Type B pancreatic cell (in vitro differentiated cells): ENCODE results near the gene CYBRD1. TPM values are rescaled to one million over a fixed set of nuclear protein-coding genes. Genes with fewer than 3 reads are reported as not detected.

Experiments
- DNase-seq: peaks from one replicate; pipeline ENCODE4 v3.0.0; 2021; ENCODE audit warnings: mixed read lengths; ENCODE audit not compliant: unreplicated experiment; ENCODE audit errors: extremely low spot score
- H3K27ac Mint-ChIP-seq: 2 replicates; pipeline ENCODE4 v1.8.0; 2021; ENCODE audit warnings: mild to moderate bottlenecking, mixed read lengths
- H3K27me3 Mint-ChIP-seq: 2 replicates; pipeline ENCODE4 v1.8.0; 2021; ENCODE audit warnings: mixed read lengths
- H3K36me3 Mint-ChIP-seq: 2 replicates; pipeline ENCODE4 v1.8.0; 2021; ENCODE audit warnings: mixed read lengths
- H3K4me1 Mint-ChIP-seq: one replicate; pipeline ENCODE4 v1.8.0; 2021; ENCODE audit warnings: mixed read lengths; ENCODE audit not compliant: unreplicated experiment
- H3K4me3 Mint-ChIP-seq: 2 replicates; pipeline ENCODE4 v1.8.0; 2021; ENCODE audit warnings: mild to moderate bottlenecking, mixed read lengths
- H3K9me3 Mint-ChIP-seq: 2 replicates; pipeline ENCODE4 v1.8.0; 2021; ENCODE audit warnings: mixed read lengths
- total RNA-seq: library from RNA; stranded (reverse); gene quantifications from 2 replicates; pipeline ENCODE4 v1.2.1, GENCODE V29; 2021; ENCODE audit warnings: low replicate concordance
- TF ChIP-seq, protein P1 (sequence below): fragments of 200-600 bp; sonication (generic); conservative IDR thresholded peaks from 2 replicates; pipeline ENCODE4 v1.5.0; 2021; ENCODE audit warnings: antibody characterized with exemption, mild to moderate bottlenecking

Gene CYBRD1
- total RNA-seq, 1 donor from 2014 or later, result 21.1 TPM

DNA sequence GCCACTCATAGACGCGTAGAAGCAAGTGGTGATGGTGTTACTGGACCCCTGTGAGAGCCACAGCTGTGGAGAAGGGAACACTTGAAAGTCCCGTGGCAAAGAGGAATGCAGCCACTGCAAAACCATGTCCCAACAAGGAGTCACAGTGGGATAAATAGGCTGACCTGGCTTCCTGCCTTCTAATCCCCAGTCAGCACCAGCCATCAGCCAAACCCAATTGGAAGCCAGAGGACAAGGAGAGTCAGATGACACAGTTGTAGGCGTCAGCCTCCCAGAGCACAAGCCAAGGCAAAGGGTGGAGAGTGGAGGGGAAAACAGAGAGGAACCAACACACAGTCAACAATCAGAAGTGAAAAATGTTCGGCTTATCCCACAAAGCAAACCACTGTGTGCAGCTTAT is 5.5 kb upstream of the CYBRD1 start:
- Mint-ChIP-seq H3K27ac (no peak overlapping the region), H3K4me3 (no peak overlapping the region), H3K9me3 (no peaks in the 10 kb centered on the region), H3K4me1 (peaks cover 3% of the 10 kb centered on the region), H3K36me3 (no peaks in the 10 kb centered on the region), H3K27me3 (peaks cover 31% of the 10 kb centered on the region)
- TF ChIP-seq, protein P1, sequence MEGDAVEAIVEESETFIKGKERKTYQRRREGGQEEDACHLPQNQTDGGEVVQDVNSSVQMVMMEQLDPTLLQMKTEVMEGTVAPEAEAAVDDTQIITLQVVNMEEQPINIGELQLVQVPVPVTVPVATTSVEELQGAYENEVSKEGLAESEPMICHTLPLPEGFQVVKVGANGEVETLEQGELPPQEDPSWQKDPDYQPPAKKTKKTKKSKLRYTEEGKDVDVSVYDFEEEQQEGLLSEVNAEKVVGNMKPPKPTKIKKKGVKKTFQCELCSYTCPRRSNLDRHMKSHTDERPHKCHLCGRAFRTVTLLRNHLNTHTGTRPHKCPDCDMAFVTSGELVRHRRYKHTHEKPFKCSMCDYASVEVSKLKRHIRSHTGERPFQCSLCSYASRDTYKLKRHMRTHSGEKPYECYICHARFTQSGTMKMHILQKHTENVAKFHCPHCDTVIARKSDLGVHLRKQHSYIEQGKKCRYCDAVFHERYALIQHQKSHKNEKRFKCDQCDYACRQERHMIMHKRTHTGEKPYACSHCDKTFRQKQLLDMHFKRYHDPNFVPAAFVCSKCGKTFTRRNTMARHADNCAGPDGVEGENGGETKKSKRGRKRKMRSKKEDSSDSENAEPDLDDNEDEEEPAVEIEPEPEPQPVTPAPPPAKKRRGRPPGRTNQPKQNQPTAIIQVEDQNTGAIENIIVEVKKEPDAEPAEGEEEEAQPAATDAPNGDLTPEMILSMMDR, result no peak
- no peak for DNase-seq

DNA sequence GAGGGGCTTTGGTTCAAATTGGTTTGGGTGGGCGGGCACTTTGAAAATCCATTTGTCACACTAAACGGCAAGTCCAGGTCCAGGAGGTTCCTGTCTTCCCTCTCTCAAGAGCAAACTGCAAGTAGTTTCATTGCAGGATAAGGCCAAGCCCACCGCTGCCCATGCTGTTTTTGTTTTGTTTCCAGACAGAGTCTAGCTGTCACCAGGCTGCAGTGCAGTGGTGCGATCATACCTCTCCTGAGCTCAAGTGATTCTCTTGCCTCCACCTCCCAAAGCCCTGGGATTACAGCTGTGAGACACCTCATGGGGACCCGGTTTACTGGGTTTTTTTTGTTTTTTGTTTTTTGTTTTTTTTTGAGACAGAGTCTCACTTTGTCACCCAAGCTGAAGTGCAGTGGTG is 1.8 kb upstream of the CYBRD1 start:
- Mint-ChIP-seq H3K4me3 (no peak overlapping the region), H3K27ac (no peak overlapping the region), H3K27me3 (peaks cover 40% of the 10 kb centered on the region), H3K9me3 (no peaks in the 10 kb centered on the region), H3K4me1 (peaks cover 22% of the 10 kb centered on the region), H3K36me3 (no peaks in the 10 kb centered on the region)
- TF ChIP-seq, protein P1, result no peak
- no peak for DNase-seq

DNA sequence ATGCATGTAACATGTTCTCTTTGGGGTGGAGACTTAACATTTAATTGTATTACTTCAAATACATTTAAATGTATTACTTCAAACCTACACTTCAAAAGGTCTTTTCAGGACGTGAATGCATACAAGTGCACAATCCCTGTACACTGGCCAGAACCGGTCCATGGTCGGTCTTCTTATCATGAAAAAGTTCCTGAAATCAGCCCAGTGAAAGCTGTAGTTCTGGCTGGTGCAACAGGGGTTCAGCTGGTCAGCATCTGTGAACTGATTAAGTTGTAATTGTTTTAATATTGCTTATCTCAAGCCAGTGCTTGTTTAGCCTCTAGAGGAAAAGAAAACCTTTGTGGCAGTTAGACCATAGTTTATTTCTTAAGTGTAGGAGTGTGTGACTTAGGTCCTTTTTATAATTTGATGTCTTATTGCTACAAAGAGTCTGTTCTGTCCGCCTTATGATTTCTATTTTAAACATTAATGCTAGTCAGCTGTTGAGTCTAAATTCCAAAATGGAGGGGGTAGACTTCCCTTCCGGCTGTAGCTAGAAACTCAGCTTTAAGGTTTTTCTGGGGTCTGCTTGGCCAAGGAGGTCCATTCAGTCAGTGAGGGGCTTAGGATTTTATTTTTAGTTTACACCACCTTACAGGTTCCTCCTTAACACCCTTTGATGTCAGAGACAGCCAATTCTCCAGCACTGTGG is 768 bp upstream of the CYBRD1 start:
- TF ChIP-seq, protein P1, result no peak
- no peak for DNase-seq
- Mint-ChIP-seq H3K36me3 (no peaks in the 10 kb centered on the region), H3K4me1 (peaks cover 22% of the 10 kb centered on the region), H3K27ac (peak overlapping the region; percentile 73), H3K9me3 (no peaks in the 10 kb centered on the region), H3K4me3 (peak overlapping the region; percentile 96), H3K27me3 (peaks cover 34% of the 10 kb centered on the region)

DNA sequence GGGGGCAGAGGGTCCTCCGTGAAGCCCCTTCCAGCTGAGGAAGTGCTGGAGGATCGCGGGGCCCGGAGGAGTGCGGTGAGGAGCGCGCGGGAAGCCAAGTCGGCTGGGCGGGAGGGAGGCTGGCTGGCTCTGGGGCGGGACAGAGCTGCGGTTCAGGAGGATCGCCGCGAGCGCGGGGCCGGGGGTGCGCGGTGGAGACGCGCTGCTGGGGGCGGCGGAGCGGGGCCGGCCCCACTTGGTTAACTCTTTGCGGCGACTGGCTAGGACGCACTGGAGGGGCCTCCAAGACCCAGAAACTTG is 464 bp downstream of the CYBRD1 start:
- peak overlapping the region; percentile 96 for H3K4me3 Mint-ChIP-seq
- peak overlapping the region; percentile 79 for H3K27ac Mint-ChIP-seq
- H3K27me3 Mint-ChIP-seq, result peaks cover 31% of the 10 kb centered on the region
- no peaks in the 10 kb centered on the region for H3K9me3 Mint-ChIP-seq
- TF ChIP-seq, protein P1, result no peak
- H3K4me1 Mint-ChIP-seq, result peaks cover 22% of the 10 kb centered on the region
- peak; percentile 74 for DNase-seq
- no peaks in the 10 kb centered on the region for H3K36me3 Mint-ChIP-seq

DNA sequence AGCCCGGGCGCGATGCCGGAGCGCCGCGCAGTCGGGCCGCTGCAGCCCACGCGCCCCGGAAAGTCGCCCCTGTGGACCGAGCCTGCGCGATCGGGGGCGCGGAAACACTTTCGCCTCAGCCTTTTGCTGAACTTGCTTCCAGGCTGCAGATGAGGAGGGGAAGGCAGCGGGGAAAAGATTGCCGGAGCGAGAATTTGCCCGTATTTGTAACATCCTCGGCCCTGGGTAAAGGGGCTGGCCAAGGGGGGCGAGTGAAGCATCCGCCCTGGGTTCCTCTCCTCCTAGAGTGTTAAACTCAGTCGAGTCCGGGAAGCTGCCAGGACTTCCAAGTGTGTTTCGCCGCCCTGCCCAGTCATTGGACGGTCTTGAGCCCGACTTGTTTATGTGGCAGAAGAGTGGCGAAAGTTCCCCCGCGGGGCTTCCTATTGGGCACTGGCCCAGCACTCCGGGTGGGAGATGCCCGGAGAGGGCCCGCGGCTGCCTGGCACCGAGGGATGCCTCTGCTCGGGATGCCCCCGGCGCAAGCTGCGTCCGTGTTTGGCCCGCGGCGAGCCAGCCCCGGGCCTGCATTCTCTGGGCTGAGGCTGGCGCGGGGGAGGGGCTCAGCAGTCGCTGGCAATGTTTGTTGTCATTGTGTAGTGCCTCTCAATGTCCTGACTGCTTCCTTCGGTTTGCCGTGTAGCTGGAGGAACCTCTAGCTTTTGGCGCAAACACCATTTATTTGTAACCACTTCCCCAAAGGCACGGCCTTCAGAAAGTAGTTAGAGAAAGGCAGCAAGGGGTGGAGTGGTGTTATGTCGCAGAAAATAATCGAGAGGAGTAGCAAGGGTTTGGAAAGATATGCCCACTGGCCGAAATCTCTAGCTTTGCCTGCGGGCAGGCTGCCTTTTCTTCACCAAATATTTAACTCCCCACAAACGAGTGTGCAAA is 1.1 kb downstream of the CYBRD1 start:
- peaks cover 22% of the 10 kb centered on the region for H3K4me1 Mint-ChIP-seq
- TF ChIP-seq, protein P1, result no peak
- H3K27ac Mint-ChIP-seq, result peak overlapping the region; percentile 82
- peak overlapping the region; percentile 96 for H3K4me3 Mint-ChIP-seq
- peaks cover under 1% of the 10 kb centered on the region for H3K36me3 Mint-ChIP-seq
- DNase-seq, result peak; percentile 72
- peaks cover 1% of the 10 kb centered on the region for H3K9me3 Mint-ChIP-seq
- peaks cover 31% of the 10 kb centered on the region for H3K27me3 Mint-ChIP-seq
